Mucosa of descending colon (tissue), 3 donors: ENCODE results near the gene AP1B1. TPM values are rescaled to one million over a fixed set of nuclear protein-coding genes. Genes with fewer than 3 reads are reported as not detected.

Experiments
- ATAC-seq: fragments of 200-7000 bp; cut with Tn5 transposase; one replicate; pipeline ENCODE4 v1.9.1; 2020; ENCODE audit warnings: mild to moderate bottlenecking, moderate library complexity
- DNase-seq, 3 donors: peaks; one replicate each; pipeline ENCODE4 v3.0.0-alpha.2; 2020
- H3K36me3 ChIP-seq: fragments of 200-600 bp; one replicate; pipeline ENCODE4 v1.8.0; 2021; ENCODE audit warnings: low read depth, mild to moderate bottlenecking
- H3K4me1 ChIP-seq: fragments of 200-600 bp; one replicate; pipeline ENCODE4 v1.8.0; 2021; ENCODE audit warnings: low read depth, mild to moderate bottlenecking
- H3K4me3 ChIP-seq: fragments of 200-600 bp; one replicate; pipeline ENCODE4 v1.8.0; 2021; ENCODE audit warnings: mild to moderate bottlenecking
- H3K9me3 ChIP-seq: fragments of 200-600 bp; one replicate; pipeline ENCODE4 v1.8.0; 2021; ENCODE audit warnings: mild to moderate bottlenecking
- CTCF ChIP-seq: fragments of 200-600 bp; IDR thresholded peaks from one replicate; pipeline ENCODE4 v1.8.0; 2022; ENCODE audit warnings: antibody characterized with exemption, mild to moderate bottlenecking
- intact Hi-C, 2 donors: fragments of 100-400 bp; cut with DNase I in 1 of 2; cut with micrococcal nuclease in 1 of 2; formaldehyde crosslinking; loops; one replicate each; pipeline versions ENCODE4 v1.11.0 to v1.11.1; 2022; cut with DNase I, micrococcal nuclease
- total RNA-seq, 3 donors: library from RNA; stranded (reverse); fragmentation: NEBNext Ultra II Directional in 2 of 3; extraction: Animal tissue kit (Norgen Biotek cat#: 25700) in 2 of 3; gene quantifications; one replicate each; pipeline versions ENCODE4 v1.2.1 to v1.2.4, GENCODE V29; 2021 to 2023
- donor health status: DM: no; HTN: no; CAD: no; lungs with moderate emphysema.
- donor health status: DM: no; HTN: no; CAD: no.
- donor health status: DM: no; HTN: yes; CAD: no.

Gene AP1B1
- total RNA-seq, 3 donors from 2014 or later: 74.4 to 105 (median 88.8) TPM

GRCh38 chr22:29385151-29385704 is 3.1 kb downstream of the AP1B1 start:
- no peak for TF ChIP-seq CTCF
- no peak overlapping the region for H3K4me3 ChIP-seq
- no peaks in the 10 kb centered on the region for H3K36me3 ChIP-seq
- H3K9me3 ChIP-seq: no peaks in the 10 kb centered on the region
- DNase-seq (peak in 1 of 3 donors; percentile 45), ATAC-seq (no peak)
- H3K4me1 ChIP-seq: peaks cover 50% of the 10 kb centered on the region
- intact Hi-C loops: no loop called here

- no peaks in the 10 kb centered on the region for H3K36me3 ChIP-seq
- no peaks in the 10 kb centered on the region for H3K9me3 ChIP-seq
- ATAC-seq (no peak), DNase-seq (no peak)
- no peak for TF ChIP-seq CTCF
- H3K4me1 ChIP-seq: peaks cover 50% of the 10 kb centered on the region
- no peak overlapping the region for H3K4me3 ChIP-seq
- intact Hi-C loops: no loop called here
Observed at GRCh38 chr22:29383740-29384139, 4.6 kb downstream of the AP1B1 start.

- DNase-seq (peak in 2 of 3 donors; percentile 44 to 74), ATAC-seq (peak; percentile 95)
- Histone ChIP-seq H3K9me3 (no peaks in the 10 kb centered on the region), H3K4me3 (no peak overlapping the region), H3K36me3 (no peaks in the 10 kb centered on the region), H3K4me1 (peaks cover 50% of the 10 kb centered on the region)
- no peak for TF ChIP-seq CTCF
- intact Hi-C loops: no loop called here
Observed at GRCh38 chr22:29382580-29383302, 5.6 kb downstream of the AP1B1 start.

- intact Hi-C loops: no loop called here
- peaks cover 34% of the 10 kb centered on the region for H3K4me1 ChIP-seq
- ATAC-seq: no peak
Observed at GRCh38 chr22:29380856-29381255, 7.5 kb downstream of the AP1B1 start.

GRCh38 chr22:29380032-29380781 is 8.2 kb downstream of the AP1B1 start:
- Histone ChIP-seq H3K36me3 (no peaks in the 10 kb centered on the region), H3K4me3 (no peak overlapping the region), H3K4me1 (peaks cover 28% of the 10 kb centered on the region), H3K9me3 (no peaks in the 10 kb centered on the region)
- TF ChIP-seq CTCF: no peak
- DNase-seq (no peak), ATAC-seq (no peak)
- intact Hi-C loops: no loop called here

More at GRCh38 chr22:29380856-29381255, 7.5 kb downstream of the AP1B1 start:
- DNase-seq: no peak
- Histone ChIP-seq H3K9me3 (no peaks in the 10 kb centered on the region), H3K4me3 (no peak overlapping the region), H3K36me3 (no peaks in the 10 kb centered on the region)
- no peak for TF ChIP-seq CTCF
